MCF 10A (cell line): ENCODE results near the gene ITGB5. TPM values are rescaled to one million over a fixed set of nuclear protein-coding genes. Genes with fewer than 3 reads are reported as not detected.
"Not testable (repeated sequence)": the region's sequence is repeated elsewhere in the genome, so short reads cannot be mapped to it uniquely, and the experiment has no call there.

Experiments used
- BruUV-seq: library from RNA; stranded (reverse); fragments of 400-500 nt; replicated peaks from 2 replicates; lab custom pipeline; 2021; lab: Mats Ljungman, UMichigan
- CTCF ChIA-PET: fragments of 300-600 bp; sonication (Branson Sonifier 250); formaldehyde crosslinking; extraction: SDS; loops from one replicate; lab custom pipeline; 2021; ENCODE audit warnings: antibody characterized with exemption, inconsistent platforms; lab: Yijun Ruan, JAX
- POLR2A ChIA-PET: fragments of 300-600, 350-650 bp; sonication (Branson Sonifier 250); formaldehyde crosslinking; extraction: SDS; loops from one replicate; lab custom pipeline; 2020; ENCODE audit warnings: antibody characterized with exemption, inconsistent platforms; lab: Yijun Ruan, JAX
- DNase-seq: peaks from one replicate; pipeline ENCODE4 v3.0.0-alpha.2; 2018; ENCODE audit not compliant: unreplicated experiment
- H3K27ac Mint-ChIP-seq: one replicate; pipeline ENCODE4 v1.8.0; 2022; ENCODE audit warnings: mild to moderate bottlenecking, low read depth, mixed read lengths; ENCODE audit not compliant: unreplicated experiment
- H3K27me3 Mint-ChIP-seq: one replicate; pipeline ENCODE4 v1.8.0; 2022; ENCODE audit warnings: mixed read lengths; ENCODE audit not compliant: insufficient read depth, unreplicated experiment
- H3K36me3 Mint-ChIP-seq: one replicate; pipeline ENCODE4 v1.8.0; 2022; ENCODE audit warnings: mild to moderate bottlenecking, moderate library complexity, mixed read lengths; ENCODE audit not compliant: insufficient read depth, unreplicated experiment
- H3K4me1 Mint-ChIP-seq: one replicate; pipeline ENCODE4 v1.8.0; 2022; ENCODE audit warnings: mixed read lengths; ENCODE audit not compliant: insufficient read depth, unreplicated experiment
- H3K4me3 Mint-ChIP-seq: one replicate; pipeline ENCODE4 v1.8.0; 2022; ENCODE audit warnings: mild to moderate bottlenecking, moderate library complexity, mixed read lengths; ENCODE audit not compliant: unreplicated experiment
- H3K9me3 Mint-ChIP-seq: one replicate; pipeline ENCODE4 v1.8.0; 2022; ENCODE audit warnings: mixed read lengths; ENCODE audit not compliant: unreplicated experiment
- intact Hi-C: fragments of 100-400 bp; cut with micrococcal nuclease; formaldehyde crosslinking; loops from 2 replicates; pipeline ENCODE4 v1.14.1; 2022
- total RNA-seq: library from RNA; stranded (reverse); gene quantifications from 2 replicates; pipeline ENCODE4 v1.2.3, GENCODE V29; 2022
- TF ChIP-seq, protein P1 (sequence below): fragments of 200-600 bp; IDR thresholded peaks from one replicate; pipeline ENCODE4 v1.8.0; 2022; ENCODE audit warnings: antibody characterized with exemption, mild to moderate bottlenecking; ENCODE audit not compliant: unreplicated experiment

The ITGB5 gene
- total RNA-seq, 1 experiment from 2014 or later = 101 TPM

DNA sequence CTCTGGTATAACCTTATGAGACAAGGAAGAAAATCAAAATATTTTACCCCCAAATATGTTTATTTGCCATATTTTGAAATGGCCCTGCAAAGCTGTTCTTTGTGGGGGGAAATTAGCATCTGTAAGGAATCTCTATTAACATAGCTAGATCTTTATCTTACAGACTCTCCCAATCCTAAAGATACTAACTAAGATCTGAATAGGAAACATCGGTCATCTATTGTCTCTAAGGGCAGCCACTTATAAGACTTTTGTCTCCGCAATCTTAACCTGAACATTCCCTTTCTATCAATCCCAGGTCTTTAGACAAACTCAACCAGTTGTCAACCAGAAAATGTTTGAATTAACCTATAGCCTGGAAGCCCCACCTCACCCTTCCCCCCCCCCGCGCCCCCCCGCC lies 135.7 kb downstream of the ITGB5 start:
- POLR2A ChIA-PET = no interaction called here
- TF ChIP-seq, protein P1, sequence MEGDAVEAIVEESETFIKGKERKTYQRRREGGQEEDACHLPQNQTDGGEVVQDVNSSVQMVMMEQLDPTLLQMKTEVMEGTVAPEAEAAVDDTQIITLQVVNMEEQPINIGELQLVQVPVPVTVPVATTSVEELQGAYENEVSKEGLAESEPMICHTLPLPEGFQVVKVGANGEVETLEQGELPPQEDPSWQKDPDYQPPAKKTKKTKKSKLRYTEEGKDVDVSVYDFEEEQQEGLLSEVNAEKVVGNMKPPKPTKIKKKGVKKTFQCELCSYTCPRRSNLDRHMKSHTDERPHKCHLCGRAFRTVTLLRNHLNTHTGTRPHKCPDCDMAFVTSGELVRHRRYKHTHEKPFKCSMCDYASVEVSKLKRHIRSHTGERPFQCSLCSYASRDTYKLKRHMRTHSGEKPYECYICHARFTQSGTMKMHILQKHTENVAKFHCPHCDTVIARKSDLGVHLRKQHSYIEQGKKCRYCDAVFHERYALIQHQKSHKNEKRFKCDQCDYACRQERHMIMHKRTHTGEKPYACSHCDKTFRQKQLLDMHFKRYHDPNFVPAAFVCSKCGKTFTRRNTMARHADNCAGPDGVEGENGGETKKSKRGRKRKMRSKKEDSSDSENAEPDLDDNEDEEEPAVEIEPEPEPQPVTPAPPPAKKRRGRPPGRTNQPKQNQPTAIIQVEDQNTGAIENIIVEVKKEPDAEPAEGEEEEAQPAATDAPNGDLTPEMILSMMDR = no peak

DNA sequence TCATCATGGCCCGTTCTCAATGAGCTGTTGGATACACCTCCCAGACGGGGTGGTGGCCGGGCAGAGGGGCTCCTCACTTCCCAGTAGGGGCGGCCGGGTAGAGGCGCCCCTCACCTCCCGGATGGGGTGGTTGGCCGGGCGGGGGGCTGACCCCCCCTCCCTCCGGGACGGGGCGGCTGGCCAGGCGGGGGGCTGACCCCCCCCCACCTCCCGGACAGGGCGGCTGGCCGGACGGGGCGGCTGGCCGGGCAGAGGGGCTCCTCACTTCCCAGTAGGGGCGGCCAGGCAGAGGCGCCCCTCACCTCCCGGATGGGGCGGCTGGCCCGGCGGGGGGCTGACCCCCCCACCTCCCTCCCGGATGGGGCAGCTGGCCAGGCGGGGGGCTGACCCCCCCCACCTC lies 137.3 kb downstream of the ITGB5 start:
- DNase-seq, H3K27me3 Mint-ChIP-seq, intact Hi-C loops, CTCF ChIA-PET, POLR2A ChIA-PET, H3K4me3 Mint-ChIP-seq, H3K4me1 Mint-ChIP-seq, H3K27ac Mint-ChIP-seq, BruUV-seq, H3K9me3 Mint-ChIP-seq: not testable (repeated sequence)
- H3K36me3 Mint-ChIP-seq = peaks cover 29% of the 10 kb centered on the region

More for the DNA sequence above, 135.7 kb downstream of the ITGB5 start:
- no TSS peak for BruUV-seq
- Mint-ChIP-seq H3K4me1 (no peaks in the 10 kb centered on the region), H3K27ac (no peak overlapping the region), H3K27me3 (no peaks in the 10 kb centered on the region), H3K4me3 (no peak overlapping the region), H3K36me3 (peaks cover 13% of the 10 kb centered on the region), H3K9me3 (no peaks in the 10 kb centered on the region)
- DNase-seq = no peak
- intact Hi-C loops = no loop called here
- CTCF ChIA-PET = interaction anchor here (1.1 kb wide), 1 partner anchor 150 kb away, joined by 3 read pairs; no protein-coding TSS in a partner anchor

DNA sequence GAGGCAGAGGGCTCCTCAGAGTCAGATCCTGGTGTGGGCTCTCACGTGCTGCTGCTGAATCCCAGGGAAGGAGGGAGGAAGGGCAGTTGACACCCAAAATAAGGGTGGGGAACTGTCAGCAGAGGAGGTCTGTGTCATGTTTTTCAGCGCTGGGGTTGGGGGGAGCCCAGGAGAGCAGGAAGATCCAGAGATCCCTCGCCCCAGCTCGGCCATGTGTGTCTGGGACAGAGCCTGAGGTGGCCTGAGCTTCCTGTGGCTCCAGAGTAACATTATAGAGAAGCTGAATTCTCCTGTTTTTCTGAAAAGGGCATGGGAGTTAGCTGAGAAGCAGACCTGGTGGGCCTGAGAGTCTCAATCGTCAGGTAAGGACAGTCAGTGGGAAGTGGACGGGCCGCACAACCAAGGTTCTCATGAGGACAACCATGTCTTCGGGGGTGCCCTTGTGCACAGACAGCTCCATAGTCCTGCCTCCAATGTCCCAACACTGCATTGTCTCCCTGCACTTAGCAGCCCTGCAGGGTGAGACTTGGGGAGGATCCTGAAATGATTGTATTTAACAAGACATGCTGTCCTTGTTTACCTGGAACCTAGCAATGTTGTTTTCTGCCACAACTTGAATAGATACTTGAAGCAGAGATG lies 138.5 kb downstream of the ITGB5 start:
- Mint-ChIP-seq H3K27ac (no peak overlapping the region), H3K4me3 (no peak overlapping the region), H3K36me3 (peaks cover 41% of the 10 kb centered on the region), H3K27me3 (no peaks in the 10 kb centered on the region), H3K4me1 (no peaks in the 10 kb centered on the region), H3K9me3 (no peaks in the 10 kb centered on the region)
- ChIA-PET CTCF (interaction anchor here (3.1 kb wide), 1 partner anchor 12 kb away, joined by 20 read pairs; no protein-coding TSS in a partner anchor), POLR2A (no interaction called here)
- DNase-seq = no peak
- TF ChIP-seq, protein P1 = no peak
- BruUV-seq = no TSS peak
- intact Hi-C loops = no loop called here

DNA sequence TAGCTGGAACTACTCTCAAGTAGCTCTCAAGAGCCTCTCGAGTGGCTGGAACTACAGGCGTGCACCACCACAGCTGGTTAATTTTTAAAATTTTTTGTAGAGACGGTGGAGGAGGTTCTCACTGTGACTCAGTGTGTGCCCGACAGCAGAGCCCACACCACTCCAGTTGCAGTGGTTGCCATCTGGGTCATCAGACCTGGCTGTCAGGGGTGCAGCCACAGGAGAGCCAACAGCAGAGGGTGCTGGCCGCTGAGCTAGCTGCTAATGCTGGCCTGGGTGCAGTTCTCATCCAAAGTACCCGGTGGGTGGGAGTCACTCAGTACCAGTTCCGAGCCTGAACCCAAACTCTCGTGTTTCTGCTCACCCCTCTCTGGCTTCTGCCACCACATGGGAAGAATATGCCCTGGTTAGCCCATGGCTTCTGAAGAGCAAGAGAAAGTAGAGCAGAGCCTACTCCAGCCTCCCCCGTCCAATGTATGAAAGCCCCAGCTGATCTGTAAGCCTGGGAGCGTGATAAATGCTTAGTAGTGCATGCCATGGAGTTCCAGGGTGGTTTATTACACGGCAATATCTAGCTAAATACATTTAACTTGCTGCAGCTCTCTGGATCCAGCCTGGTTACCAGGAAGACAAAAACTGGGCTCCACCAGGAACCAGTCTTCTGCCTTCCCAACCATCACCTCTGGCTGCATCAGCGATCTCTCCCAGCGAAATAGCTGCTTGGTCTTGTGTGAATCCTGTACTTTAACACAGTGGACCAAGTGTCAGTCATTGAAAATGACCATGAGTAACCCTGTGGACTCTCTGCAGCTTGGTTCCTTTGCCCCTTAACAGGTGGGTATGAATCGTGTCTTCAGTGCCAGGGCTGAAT lies 139.8 kb downstream of the ITGB5 start:
- intact Hi-C loops = no loop called here
- BruUV-seq = no TSS peak
- Mint-ChIP-seq H3K4me1 (no peaks in the 10 kb centered on the region), H3K4me3 (no peak overlapping the region), H3K27me3 (no peaks in the 10 kb centered on the region), H3K36me3 (peaks cover 54% of the 10 kb centered on the region), H3K9me3 (no peaks in the 10 kb centered on the region), H3K27ac (no peak overlapping the region)
- CTCF ChIA-PET = interaction anchor here (0.7 to 3.1 kb wide), 3 partner anchors 13 to 319 kb away, joined by 3 to 20 read pairs (median 6); no protein-coding TSS in a partner anchor
- DNase-seq = no peak
- POLR2A ChIA-PET = interaction anchor here (0.6 to 1.3 kb wide), 2 partner anchors 14 to 186 kb away, joined by 3 to 4 read pairs; no protein-coding TSS in a partner anchor
- TF ChIP-seq, protein P1 = no peak
